HTERT RPE-1 (cell line): ENCODE measurements around the gene ROGDI.

Source experiments
- in situ Hi-C: fragments of 300-500 bp; cut with MboI; formaldehyde crosslinking; loops from 4 replicates; pipeline ENCODE4 v1.14.3; 2020; ENCODE audit warnings: low sequenced_read_pairs

ROGDI gene

DNA sequence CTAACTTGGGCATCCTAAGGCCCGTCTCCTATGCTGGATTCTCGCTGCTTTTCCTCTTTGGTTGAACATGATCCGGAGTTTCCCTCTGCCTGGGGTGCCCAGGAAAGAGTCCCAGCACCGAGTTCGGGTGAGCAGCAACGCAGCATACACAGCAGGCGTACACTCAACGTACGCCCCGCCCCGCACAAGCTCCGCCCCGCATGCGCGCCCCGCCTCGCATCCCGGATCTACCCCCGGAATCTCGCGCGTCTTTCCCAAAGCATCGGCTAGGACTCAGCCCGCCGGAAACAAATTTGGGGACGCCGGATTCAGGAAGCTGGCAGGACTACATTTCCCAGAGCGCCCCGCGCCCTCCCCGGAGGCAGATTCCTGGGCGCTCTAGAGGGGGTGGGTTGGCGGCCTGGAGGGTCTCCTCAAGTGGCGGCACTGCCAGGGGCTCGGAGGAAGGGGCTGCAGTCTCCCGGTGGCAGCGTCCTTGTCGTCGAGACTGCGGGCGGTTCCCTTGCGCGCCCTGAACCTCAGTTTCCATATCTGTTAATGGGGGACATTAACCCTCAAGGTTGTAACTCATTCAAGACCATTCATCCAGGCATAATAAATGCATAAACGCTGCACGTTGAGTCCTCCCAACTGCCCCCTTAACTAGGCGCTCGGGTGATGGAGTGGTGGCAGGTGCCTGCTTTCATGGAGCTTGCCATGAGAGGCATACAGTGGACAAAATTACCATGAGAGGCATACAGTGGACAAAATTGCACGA lies 33.7 kb downstream of the ROGDI start:
- in situ Hi-C loops = no loop called here

DNA sequence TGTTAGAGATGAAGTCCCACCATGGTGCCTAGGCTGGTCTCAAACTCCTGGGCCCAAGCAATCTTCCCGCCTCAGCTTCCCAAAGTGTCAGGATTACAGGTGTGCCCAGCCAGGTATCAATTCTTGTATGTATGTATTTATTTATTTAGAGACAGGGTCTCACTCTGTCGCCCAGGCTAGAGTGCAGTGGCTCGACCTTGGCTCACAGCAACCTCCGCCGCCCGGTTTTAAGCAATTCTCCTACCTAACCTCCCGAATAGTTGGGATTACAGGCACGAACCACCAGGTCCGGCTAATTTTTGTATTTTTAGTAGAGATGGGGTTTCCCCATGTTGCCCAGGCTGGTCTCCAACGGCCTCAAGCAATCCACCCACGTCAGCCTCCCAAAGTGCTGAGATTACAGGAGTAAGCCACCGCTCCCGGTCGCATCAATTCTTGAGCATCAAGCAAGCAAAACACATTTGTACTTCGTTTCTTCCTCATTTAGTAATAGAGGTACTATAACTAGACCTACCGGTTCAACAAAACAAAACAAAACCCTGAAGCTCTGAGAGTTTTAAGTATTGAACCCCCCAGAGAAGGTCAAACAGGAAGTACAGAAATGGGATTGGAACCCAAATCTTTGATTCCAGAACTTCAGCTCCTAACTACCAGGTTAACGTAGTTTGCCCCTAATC lies 34.4 kb downstream of the ROGDI start:
- in situ Hi-C loops = no loop called here

GRCh38 chr16:4766875-4767628 lies 35.4 kb downstream of the ROGDI start, which contains the start of gene ZNF500:
Gene ZNF500 (minus strand): TSS chr16:4767162. CDS start chr16:4765978, 1,184 bp downstream.
- in situ Hi-C loops = no loop called here

GRCh38 chr16:4765511-4766474 lies 36.6 kb downstream of the ROGDI start:
- in situ Hi-C loops = no loop called here

DNA sequence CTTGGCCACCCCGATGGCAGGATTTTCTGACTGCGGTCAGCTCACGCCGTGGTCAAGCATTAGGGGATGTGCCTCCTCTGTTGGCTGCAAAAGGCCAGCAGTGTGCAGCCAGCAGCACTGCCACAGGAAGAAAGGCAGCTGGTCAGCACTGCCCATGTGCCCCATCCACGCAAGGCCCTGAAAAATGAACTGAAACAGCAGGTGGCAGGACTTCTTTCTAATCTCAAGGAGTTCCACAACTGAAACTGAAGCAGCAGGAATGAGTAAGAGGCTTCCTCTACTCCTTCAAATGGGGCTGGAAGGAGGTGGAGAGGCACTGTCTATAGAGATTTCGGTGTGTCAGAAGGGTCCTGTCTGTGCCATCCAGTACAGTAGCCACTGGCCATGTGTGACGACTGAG lies 38.6 kb downstream of the ROGDI start:
- in situ Hi-C loops = no loop called here

- in situ Hi-C loops = no loop called here
Measured at GRCh38 chr16:4762205-4762604, 40.2 kb downstream of the ROGDI start.

DNA sequence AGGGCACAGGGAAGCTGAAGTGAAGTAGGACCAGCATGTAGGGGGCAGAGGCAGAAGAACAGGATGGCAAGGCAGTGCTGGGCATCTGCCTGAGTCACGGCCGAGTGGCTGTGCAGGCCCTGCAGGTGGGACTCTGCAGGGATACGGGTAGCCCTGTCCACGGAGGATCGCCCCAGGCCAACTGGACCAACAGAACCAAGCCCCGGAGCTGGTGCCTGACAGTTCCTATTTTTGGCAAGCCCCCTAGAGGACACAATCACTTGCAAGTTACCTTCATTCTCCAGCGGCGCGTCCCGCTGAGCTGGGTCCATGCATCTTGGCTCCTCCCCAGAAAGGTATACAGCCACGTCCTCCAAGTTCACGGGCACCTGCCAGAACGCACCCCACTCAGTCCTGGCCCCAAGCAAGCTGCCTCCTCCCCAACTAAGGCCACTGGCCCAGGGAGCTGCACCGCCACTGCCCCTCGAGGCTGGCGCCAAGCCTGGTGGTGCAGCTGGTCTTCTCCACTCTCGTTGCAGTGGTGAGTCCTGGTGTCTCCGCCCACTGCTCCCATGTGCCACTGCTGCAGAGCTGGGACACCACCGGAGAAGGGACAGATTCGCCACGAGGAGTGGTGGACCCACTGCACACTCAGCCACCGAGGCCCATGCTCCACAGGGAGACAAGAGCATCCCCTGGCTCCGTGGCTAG lies 42.1 kb downstream of the ROGDI start:
- in situ Hi-C loops = no loop called here

GRCh38 chr16:4755687-4756086 lies 46.7 kb downstream of the ROGDI start:
- in situ Hi-C loops = no loop called here

DNA sequence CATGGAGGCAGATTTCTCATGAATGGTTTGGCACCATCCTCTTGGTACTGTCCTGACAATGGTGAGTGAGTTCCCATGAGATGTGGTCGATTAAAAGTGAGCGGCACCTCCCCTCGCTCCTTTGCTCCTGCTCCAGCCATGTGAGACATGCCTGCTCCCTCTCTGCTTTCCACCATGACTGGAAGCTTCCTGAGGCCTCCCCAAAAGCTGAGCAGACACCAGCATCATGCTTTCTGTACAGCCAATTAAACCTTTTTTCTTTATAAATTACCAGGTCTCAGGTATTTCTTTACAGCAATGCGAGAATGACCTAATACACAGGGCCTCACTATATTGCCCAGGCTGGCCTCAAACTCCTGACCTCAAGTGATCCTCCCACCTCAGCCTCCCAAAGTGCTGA lies 47.6 kb downstream of the ROGDI start:
- in situ Hi-C loops = no loop called here

GRCh38 chr16:4753227-4753626 lies 49.2 kb downstream of the ROGDI start:
- in situ Hi-C loops = no loop called here

GRCh38 chr16:4752351-4753100 lies 49.9 kb downstream of the ROGDI start:
- in situ Hi-C loops = no loop called here

- in situ Hi-C loops = no loop called here
Measured at GRCh38 chr16:4750896-4751295, 51.5 kb downstream of the ROGDI start.

GRCh38 chr16:4749700-4750257 lies 52.7 kb downstream of the ROGDI start:
- in situ Hi-C loops = no loop called here

GRCh38 chr16:4748682-4749411 lies 53.6 kb downstream of the ROGDI start:
- in situ Hi-C loops = no loop called here

DNA sequence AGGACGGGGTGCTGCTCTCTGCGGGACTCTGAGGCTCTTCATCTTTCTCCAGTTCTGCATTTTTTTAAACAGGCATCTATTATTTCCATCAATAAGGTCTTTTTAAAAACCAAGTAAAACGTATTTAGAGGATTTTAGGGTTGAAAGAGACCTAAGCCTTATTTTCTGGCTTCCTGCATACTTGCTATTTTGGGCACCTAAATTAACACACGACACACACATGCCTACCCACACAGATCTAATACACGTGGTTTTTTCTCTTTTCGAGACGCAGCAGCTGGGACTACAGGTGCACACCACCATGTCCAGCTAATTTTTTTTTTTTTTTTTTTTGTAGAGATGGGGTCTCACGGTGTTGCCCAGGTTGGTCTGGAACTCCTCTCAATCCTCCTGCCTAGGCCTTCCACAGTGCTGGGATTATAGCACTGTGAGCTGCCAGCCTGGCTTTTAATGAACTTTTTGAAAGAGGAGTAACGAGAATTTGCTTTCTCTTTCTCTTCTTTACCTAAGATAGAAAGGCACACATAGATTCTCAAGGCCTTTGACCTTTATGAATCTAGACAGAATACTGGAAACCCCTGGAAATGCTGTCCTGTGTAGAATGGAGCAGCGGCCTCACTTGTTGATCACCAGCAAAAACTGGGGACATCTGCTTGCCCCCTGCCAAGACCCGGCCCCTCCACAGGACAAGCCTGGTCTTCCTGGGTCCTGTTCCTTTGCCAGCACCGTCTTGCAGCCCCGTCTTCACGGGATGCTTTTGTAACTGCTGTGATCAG lies 54.3 kb downstream of the ROGDI start:
- in situ Hi-C loops = no loop called here

GRCh38 chr16:4746991-4747574 lies 55.4 kb downstream of the ROGDI start:
- in situ Hi-C loops = no loop called here
